Measurements from ENCODE around the gene TMOD2. TPM values are rescaled to one million over a fixed set of nuclear protein-coding genes. Genes with fewer than 3 reads are reported as not detected.
"Not testable (repeated sequence)": the region's sequence is repeated elsewhere in the genome, so short reads cannot be mapped to it uniquely, and the experiment has no call there.

Gene TMOD2
- polyA plus RNA-seq, 3 donors = 1.2 to 28.9 (median 2.2) TPM

DNA sequence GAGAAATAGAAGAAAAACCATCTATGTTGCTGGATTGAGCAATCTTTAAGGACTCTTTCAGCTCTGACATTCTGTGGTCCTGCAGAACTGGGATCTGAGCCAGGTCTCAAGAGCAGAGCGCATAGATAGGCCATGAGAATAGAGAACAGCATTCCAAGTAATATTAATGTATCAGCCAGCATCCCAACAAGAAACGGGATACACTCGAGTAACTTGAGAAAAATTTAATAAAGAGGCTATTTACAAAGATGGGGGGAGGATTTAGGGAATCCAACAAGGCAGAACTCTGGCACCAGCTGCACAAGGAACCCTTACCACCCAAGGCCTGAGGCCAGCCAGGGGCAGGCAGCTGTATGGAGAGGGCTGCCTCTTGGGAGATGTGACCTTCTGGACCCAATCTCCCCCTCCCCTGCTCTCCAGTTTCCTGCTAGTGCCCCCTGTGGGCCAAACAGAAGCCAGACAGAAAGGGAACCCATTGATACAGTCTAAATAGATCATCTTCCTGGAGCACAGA, 8.2 kb downstream of the TMOD2 start:
- H3K27ac ChIP-seq (ENCODE audit: low read depth, low read length) = no peak overlapping the region
- WGBS, 3 donors = 33 to 81% (median 45%) methylated on average over 3 of the region's 3 CpGs

DNA sequence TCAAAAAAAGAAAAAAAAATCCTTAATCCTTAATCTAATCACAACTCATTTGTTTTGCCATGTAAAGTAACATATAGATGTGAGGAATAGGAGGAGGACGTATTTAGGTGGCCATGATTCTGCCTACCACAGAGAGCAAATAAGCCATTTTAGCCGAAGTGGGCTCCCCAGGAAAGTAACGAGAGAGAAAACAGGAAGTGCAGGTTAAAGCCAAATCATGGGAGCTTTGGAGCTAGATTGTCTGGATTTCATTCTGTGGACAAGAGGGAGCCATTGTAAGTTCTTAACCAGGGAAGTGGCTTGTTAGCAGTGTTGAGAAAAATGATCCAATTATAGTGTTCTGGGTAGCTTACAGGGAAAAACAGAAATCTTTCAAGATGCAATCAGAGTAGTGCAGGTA, 9.4 kb downstream of the TMOD2 start:
- 40 to 69% (median 59%) methylated on average over 3 of the region's 3 CpGs for WGBS, 3 donors
- H3K27ac ChIP-seq (ENCODE audit: low read depth, low read length) = no peak overlapping the region

DNA sequence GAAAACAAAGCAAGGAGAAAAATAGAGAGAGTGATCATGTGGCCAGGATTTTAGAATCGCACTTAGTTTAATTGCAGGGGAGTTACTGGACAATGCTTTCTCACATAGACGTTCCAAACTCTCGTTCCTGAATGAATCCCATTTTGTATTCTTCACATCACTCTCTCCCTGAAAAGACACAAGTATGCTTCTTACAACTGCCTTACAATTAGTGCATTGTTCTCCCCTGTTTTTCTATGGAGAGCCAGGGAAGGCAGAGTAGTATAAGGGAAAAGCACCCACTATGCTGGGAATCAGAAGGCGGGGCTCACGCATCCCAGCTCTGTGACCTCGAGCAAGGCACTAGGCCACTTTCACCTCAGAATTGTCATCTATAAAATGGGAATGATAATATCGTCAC, 14.4 kb downstream of the TMOD2 start:
- H3K27ac ChIP-seq (ENCODE audit: low read depth, low read length) = no peak overlapping the region
- WGBS, 3 donors = 87 to 91% (median 89%) methylated on average over 7 of the region's 7 CpGs

DNA sequence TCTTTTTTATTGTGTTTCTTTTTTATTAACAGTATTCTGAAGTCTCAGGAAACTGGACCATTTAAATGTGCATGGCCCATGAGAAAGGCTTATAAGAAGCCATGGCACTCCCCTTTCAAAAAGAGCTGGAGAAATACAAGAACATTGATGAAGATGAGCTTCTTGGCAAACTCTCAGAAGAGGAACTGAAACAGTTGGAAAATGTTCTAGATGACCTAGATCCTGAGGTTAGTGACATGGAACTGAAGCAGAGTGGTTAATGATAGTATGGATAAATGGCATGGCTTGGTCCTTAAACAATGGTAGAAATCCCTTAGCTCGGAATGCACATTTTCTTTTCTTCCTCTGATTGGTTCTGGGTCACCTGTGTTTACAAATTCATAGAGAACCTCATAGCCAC, 14.9 kb downstream of the TMOD2 start:
- no peak overlapping the region for H3K27ac ChIP-seq (ENCODE audit: low read depth, low read length)
- 91 to 100% (median 91%) methylated on average over 1 of the region's 1 CpG for WGBS, 3 donors

DNA sequence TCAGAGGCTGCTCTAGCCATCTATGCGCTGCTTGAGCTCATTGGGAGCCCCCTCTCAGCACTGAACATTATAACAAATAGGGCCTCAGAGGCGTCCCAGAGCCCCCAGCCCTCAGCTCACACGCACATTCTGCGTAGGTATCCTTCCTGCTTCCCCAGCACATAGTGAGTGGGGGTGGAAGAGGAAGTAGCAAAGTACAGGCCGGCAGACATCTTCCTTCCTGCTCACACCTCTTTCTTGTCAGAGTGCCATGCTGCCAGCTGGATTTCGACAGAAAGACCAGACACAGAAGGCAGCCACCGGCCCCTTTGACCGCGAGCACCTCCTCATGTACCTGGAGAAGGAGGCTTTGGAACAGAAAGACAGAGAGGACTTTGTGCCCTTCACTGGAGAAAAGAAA, 16.6 kb downstream of the TMOD2 start:
- 39 to 72% (median 50%) methylated on average over 9 of the region's 9 CpGs for WGBS, 3 donors
- no peak overlapping the region for H3K27ac ChIP-seq (ENCODE audit: low read depth, low read length)

DNA sequence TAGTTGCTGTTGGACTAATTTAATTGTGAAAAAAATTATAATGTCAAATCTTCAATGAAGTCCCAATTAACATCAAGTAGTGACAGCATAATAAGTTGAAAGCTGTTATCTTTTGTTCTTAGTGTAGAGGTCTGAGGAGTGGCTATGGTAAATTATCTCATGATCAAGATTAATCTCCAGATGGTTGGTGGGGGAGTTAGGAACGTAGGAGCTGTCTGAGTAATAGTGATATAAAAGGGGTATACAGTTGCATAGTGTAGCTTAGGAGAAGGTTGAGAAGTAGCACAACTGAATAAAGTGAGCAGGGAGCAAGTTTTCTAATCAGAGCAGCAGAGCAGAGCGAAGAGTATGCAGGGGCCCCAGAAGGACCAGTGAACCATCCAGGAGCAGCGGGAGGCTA, 19.5 kb downstream of the TMOD2 start:
- no peak overlapping the region for H3K27ac ChIP-seq (ENCODE audit: low read depth, low read length)
- WGBS, 3 donors = 57 to 85% (median 68%) methylated on average over 3 of the region's 3 CpGs

DNA sequence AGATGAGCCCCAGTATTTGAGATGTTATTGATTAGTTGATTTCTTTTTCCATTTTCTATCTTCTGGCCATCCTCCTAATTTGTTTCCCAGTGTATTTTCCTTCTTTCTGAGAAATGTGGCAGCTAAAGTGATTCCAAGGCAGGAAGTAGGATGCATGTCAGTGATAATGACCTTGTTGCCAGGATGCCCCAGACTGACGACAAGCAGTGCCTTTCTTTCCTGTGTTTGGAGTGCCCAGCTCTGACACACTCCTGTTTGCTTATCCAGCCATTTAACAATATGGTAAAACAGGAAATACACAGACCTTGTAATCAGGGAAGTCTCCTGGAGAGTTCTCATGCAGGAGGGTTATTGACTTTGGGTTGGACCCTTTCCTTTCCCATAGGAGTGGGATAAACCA, 20.4 kb downstream of the TMOD2 start:
- WGBS, 3 donors = 57 to 72% (median 58%) methylated on average over 1 of the region's 1 CpG
- H3K27ac ChIP-seq (ENCODE audit: low read depth, low read length) = no peak overlapping the region

DNA sequence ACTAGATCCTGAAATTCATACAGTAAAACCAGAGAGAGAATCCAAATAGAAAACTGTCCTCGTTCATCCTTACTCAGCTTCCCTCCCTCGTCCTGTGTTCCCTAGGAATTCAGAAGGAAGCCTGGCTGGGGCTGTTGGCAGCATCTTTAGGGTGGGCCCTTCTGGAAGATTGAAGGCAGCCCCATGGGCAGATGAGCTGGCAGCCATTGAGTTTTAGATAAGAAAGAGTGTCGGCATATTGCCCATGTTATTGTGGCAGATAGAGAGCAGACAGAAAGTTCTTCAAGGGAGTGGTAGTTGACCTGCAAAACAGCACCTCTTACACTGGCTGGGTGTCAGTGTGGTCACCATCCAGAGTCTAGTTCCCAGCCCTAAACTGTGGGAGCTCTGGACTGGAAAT, 23.5 kb downstream of the TMOD2 start:
- H3K27ac ChIP-seq (ENCODE audit: low read depth, low read length) = no peak overlapping the region
- WGBS, 3 donors = 57 to 83% (median 61%) methylated on average over 3 of the region's 3 CpGs

DNA sequence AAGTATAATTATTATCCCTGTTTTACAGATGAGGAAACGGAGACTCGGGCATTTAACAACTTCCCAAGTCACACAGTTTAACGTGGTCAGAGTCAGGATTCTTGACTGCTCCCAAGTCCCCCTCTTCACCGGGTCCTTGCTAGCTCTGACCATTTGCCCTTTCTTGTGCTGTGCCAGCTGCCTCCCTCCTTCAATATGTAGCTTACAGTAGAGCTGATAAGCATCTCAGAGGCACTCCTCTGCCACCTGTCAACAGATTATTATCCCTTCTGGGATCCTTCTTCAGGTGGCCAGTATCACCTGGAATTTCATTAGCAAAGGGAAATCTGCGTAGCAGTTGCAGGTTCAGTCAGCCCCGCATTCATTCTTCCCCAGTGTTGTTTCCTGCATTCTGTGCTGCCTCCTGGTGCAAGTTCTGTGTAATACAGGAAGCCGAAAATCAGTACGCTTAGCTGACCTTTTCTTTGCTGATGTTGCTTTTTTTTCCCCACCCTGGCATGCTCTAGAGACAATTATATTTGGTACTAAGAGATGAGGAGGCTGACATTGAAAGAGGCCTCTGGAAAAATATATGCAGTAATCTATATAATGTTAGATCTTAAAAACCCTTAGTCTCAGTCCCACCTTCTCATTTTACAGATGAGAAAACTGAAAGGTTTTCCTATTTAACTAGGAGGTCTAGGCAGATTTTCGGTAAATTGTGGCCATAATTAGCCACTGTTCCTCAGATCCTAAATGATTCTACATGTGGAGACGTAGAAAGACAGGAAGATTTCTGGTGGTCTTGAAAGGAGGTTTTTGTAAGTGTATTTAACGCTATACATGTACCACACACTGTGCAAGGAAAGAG, 24.8 kb downstream of the TMOD2 start:
- WGBS, 3 donors = 49 to 52% (median 51%) methylated on average over 11 of the region's 11 CpGs
- H3K27ac ChIP-seq (ENCODE audit: low read depth, low read length) = no peak overlapping the region

DNA sequence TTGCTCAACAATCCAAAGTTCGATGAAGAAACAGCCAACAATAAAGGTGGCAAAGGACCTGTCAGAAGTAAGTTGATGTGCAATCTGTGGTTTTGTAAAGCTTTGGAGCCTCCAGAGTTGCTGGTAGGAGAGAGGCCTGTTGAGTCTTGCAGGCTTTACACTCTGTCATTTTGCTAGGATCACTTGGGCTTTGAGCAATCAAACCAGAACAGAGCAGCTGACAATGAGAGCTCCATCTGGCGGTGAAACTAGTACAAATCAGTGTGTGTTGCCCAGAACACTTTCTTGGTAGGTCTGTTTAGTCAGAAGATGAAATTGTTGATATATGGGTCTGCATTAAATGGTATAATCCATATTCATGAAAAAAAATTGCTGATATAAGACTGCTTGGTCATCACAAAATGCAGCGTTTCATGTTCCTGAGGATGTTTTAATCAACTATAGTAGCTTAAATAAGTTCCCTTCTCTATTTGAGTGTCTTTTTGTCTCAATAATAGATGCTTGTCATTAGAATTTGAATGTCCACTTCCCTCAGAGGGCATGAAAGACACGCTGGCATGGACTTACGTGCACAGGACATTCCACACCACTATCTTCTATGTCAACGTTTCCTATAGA, 25.7 kb downstream of the TMOD2 start:
- no peak overlapping the region for H3K27ac ChIP-seq (ENCODE audit: low read depth, low read length)
- 45 to 64% (median 62%) methylated on average over 6 of the region's 6 CpGs for WGBS, 3 donors

DNA sequence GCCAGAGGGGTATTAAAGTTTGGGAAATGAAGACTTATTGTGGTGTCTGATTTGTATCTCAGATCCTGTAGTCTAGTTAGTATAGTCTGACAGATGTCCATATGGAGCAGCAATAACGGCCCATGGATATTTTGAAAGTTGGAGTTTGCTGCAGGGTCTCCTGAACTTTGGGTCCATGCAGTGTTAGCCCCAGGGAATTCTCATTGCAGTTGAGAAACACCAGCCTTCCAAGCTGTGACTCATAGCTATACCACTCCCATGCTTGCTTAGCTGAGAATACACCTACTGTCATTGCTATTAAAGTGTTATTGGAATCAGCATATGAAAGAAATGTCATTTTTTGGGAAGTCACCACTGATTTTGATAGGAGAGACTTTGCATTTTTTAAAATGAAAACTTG, 29.2 kb downstream of the TMOD2 start:
- 71 to 87% (median 78%) methylated on average over 1 of the region's 1 CpG for WGBS, 3 donors
- no peak overlapping the region for H3K27ac ChIP-seq (ENCODE audit: low read depth, low read length)

DNA sequence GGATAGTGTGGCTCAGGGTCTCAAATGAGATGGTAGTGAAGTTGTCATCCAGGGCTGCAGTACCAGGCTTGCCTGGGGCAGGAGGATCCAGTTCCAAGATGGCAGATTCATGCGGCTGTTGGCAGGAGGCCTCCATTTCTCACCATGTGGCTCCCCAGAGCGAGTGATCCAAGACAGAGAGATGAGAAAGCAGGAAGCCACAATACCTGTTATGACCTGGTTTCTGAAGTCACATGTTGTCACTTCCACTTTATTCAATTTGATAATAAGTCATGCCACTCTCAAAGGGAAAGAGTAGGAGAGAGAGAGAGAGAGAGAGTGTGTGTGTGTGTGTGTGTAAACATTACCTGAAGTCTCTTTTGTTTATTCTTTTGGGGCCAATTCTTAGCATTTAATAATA, 30.1 kb downstream of the TMOD2 start:
- H3K27ac ChIP-seq (ENCODE audit: low read depth, low read length) = no peak overlapping the region
- 33 to 94% (median 69%) methylated on average over 2 of the region's 2 CpGs for WGBS, 3 donors

DNA sequence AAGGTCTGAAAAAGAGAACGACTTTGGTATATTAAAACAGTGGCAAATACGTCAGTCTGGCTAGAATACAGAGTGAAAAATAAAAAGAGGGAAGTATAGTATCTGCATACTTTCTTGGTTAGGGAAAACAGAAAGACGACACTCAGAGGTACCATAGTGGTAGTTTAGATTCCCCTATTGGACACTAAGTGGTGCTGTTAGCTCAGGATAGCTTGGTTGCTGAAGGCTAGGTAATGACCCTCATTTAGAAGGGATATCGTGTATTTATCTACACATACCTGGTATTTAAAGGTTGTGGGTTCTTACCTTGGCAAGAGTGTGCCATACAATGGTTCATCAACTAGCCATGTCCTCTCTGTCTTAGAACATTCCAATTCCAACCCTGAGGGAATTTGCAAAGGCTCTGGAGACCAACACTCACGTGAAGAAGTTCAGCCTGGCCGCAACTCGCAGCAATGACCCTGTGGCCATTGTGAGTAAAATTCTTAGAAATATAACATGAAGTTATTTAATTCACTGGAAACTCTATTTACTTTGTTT, 31.0 kb downstream of the TMOD2 start:
- 79 to 89% (median 88%) methylated on average over 7 of the region's 7 CpGs for WGBS, 3 donors
- no peak overlapping the region for H3K27ac ChIP-seq (ENCODE audit: low read depth, low read length)

DNA sequence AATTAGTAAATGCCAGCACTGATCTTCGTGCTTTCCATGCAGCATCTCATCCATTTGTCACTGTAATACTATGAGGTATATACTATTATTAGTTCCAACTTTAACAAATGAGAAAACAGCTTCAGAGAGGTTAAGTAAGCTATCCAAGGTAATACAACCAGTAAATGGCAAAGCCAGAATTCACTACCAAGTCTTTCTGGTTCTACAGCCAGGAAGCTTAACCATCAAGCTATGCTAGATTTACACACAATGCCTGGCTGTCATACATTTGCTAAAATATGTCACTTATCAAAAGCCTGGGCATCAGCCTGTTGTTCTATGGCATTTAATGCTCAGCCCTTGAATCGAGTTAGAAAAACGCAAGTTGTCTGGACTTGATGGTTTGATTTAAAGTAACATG, 32.6 kb downstream of the TMOD2 start:
- WGBS, 3 donors = 94 to 97% (median 94%) methylated on average over 3 of the region's 3 CpGs
- no peak overlapping the region for H3K27ac ChIP-seq (ENCODE audit: low read depth, low read length)

DNA sequence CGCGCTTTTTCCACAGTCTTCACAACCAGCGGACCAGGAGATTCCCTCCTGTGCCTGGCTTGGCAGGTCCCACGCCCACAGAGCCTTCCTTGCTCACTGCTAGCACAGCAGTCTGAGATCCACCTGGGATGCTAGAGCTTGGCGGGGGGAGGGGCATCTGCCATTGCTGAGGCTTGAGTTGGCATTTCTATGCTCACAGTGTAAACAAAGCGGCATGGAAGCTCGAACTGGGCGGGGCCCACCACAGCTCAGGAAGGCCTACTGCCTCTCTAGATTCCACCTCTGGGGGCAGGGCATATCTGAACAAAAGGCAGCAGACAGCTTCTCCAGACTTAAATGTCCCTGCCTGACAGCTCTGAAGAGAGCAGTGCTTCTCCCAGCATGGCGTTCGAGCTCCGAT, 35.7 kb downstream of the TMOD2 start:
- WGBS, 3 donors = 93 to 96% (median 96%) methylated on average over 11 of the region's 11 CpGs
- not testable (repeated sequence) for H3K27ac ChIP-seq (ENCODE audit: low read depth, low read length)

DNA sequence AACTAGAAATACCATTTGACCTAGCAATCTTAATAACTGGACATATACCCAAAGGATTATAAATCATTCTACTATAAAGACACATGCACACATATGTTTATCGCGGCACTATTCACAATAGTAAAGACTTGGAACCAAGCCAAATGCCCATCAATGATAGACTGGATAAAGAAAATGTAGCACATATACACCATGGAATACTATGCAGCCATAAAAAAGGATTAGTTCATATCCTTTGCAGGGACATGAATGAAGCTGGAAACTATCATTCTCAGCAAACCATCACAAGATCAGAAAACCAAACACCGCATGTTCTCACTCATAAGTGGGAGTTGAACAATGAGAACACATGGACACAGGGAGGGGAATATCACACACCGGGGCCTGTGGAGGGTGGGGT, 41.1 kb downstream of the TMOD2 start:
- H3K27ac ChIP-seq (ENCODE audit: low read depth, low read length) = not testable (repeated sequence)
- WGBS, 3 donors = 97 to 99% (median 98%) methylated on average over 4 of the region's 4 CpGs

DNA sequence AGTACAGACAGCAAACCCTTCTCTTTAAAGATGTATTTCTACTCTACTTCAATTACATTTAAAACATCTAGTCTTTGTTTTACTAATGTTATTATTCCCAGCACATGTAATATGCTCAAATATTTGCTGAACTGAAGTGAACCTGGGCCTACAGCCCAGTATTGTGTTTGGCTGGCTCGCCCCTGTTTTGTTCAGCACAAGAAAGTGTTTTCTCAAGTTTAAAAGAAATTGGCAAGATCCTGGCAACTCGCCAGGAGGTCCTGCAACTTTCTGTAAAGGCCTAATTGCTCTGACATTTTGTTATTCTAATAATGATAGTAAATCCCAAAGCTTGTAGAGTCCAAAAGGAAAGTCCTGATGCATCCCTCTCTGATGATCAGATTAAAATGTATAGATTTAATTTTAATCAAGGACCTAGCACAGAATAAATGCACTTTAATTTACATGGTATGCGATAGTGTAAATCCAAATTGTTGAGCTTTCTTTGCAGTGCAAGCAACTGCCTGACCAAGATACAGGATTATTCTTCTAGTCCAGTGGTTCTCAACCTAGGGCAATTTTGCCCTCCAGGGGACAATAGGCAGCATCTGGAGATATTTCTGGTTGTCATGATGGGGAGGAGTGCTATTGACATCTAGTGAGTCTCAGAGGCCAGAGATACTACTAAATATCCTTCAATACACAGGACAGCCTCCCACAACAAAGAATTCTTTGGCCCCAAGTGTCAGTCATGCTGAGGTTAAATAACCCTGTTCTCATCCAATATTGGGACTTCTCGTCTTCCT, 42.3 kb downstream of the TMOD2 start:
- 50 to 65% (median 55%) methylated on average over 4 of the region's 4 CpGs for WGBS, 3 donors
- no peak overlapping the region for H3K27ac ChIP-seq (ENCODE audit: low read depth, low read length)

DNA sequence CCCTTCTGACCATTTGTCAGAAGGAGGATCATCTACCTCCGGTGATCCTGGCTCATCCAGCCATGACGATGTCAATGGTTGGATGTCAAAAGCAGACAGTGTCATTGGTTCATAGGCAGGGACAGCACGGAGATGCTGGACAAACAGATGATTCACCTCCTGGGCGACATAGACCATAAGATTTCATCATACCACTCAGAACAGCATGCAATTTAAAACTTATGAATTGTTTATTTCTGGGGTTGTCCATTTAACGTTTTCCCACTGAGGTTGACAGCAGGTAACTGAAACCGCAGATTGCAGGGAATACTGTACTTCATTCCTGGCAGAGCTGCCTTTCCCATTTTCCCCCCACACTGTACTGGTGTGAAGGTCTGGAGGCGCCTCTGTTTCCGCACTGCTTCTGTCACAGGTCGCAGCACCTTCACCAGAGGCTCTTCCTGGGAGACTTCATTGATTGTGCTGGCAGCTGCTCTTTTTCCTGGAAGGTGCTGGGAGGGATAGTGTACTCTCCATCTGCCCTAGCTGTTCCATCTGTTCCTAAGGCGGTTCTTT, 45.5 kb downstream of the TMOD2 start:
- 60 to 87% (median 87%) methylated on average over 10 of the region's 10 CpGs for WGBS, 3 donors
- H3K27ac ChIP-seq (ENCODE audit: low read depth, low read length) = no peak overlapping the region

DNA sequence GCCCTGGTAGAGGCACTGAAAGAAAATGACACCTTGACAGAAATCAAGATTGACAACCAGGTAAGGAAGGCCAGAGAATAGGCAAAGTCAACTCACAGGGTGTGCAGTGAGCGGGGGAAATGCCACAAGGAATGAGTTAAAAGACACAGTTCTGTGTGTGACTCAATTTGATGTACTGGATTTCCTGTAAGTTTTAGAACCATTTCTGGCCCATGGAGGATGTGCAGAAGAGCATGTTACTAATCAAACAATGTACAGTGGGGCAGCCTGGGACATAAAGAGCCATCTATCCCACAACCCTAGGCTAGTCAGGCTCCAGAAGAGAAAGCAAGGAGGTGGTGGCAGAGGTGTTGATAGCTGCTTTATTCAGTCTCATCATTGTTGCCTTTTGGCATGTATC, 46.9 kb downstream of the TMOD2 start:
- H3K27ac ChIP-seq (ENCODE audit: low read depth, low read length) = no peak overlapping the region
- WGBS, 3 donors = 64 to 98% (median 88%) methylated on average over 1 of the region's 1 CpG

Data from adipose tissue (tissue), 3 donors.